SKM-1 (cell line): ENCODE measurements around the gene NLRC3.
A peak's percentile ranks its signal among the peaks of the same experiment; 100 is the strongest.

Source experiments
- DNase-seq: peaks from one replicate; lab custom pipeline; 2025; ENCODE audit not compliant: unreplicated experiment; lab: John Stamatoyannopoulos, UW

The NLRC3 gene

DNA sequence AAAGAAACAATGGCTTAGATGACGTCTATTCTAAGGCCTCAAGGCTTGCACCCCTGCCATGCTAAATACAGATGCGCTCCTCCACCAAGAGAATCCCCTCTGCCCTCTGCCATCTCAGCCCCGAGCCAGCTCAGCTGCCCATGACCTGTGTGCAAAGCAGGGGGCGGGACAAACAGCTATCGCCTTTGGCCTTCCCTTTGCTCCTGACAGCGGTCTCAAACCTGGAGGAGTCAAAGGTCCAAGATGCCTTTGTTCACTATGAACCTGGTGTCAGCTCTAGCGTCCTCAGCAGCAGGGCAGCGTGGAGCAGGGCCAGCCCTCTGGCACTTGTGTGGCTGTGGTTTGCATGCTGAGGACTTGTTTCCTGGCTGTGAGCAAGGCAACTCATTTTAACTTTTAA is 21.9 kb upstream of the NLRC3 start:
- DNase-seq = no peak

DNA sequence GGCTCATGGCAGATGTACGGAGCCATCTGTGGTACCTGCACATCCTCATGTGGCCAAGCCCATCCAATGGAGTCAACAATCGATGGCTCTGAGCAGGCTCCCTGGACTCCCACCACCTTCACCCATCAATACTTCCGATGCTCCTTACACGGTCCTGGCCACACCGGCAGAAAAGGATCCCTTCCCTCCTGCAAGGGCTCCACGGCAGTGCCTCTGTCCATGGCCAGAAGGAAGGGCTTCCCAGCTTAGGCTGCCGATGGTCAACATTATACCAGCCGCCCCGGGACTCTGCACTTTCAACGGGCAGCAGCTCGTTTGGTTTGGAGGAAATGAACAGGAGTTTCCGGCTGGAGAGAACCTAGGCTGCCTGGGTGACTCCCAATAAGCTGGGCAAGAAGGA is 21.0 kb upstream of the NLRC3 start:
- no peak for DNase-seq

DNA sequence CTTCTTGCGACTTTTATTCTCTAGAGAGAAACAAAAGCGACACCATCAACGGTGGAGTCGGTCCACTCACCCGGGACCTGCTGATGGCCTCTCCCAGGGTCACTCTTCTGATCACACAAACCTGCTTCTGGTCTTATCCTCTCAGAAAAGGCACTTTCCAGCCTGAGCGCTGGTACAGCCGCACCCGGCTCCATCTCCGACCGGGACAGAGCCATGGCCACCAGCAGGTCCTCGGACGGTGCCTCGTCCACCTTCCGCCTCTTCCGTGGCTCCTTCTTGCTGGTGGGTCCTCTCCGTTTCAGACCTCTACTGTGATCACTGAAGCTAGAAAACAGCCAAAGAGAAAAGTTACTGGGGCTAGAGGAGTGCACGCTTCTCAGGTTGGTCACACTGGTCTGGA is 20.5 kb upstream of the NLRC3 start:
- DNase-seq = no peak

DNA sequence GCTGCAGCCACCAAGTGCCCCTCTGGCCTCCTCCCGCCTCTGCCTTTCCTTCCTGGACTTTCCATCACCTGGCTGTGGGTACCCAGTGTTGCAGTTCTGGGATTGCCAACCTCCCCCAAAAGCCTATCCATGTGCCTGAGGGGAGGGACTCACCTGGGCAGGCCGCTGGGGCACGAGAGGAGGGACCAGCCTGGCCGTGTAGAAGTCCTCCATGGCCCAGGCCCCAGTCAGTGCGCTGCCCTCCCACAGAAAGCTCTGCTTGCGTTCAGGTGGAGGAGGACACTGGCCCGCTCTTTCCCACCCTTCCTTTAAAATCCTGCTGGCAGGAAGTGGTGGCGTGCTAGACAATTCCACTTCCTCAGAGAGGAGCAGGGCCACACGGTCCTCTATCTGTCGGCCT is 20.0 kb upstream of the NLRC3 start:
- DNase-seq = no peak

DNA sequence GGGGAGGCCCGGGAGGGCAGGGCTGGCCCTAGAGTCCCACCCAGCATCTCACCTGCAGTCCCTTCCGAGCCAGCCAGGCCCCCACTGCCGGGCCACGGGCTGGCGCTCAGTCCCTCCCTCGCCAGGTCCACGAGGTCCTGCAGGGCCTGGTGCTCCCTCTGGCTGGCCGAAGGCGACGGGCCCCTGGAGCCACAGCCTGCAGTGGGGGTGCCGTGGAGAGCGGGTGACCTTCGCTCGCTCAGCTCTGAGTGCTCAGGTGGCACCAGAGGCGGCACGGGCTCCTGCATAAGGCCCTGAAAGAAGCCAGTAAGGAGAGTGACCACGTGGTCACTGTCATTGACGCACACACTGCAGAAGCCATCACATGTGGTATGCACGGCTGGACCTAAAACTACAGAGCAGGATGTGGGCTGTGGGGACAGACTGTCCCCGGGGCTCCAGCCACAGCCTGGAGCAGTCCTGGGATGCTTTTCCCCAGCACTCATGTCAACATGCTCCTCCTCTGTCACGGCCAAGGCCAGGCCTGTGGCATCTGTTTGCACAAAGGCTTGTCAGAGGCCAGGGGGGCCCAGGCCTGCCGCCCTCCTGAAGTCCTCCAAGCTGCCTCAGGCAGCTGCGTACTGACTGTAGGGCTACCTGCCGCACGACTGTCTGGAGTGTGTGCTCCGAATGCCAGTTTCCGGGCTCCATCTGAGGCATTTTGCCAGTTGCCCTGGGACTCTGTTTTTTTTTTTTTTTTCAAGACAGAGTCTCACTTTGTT is 19.1 kb upstream of the NLRC3 start:
- DNase-seq = no peak

DNA sequence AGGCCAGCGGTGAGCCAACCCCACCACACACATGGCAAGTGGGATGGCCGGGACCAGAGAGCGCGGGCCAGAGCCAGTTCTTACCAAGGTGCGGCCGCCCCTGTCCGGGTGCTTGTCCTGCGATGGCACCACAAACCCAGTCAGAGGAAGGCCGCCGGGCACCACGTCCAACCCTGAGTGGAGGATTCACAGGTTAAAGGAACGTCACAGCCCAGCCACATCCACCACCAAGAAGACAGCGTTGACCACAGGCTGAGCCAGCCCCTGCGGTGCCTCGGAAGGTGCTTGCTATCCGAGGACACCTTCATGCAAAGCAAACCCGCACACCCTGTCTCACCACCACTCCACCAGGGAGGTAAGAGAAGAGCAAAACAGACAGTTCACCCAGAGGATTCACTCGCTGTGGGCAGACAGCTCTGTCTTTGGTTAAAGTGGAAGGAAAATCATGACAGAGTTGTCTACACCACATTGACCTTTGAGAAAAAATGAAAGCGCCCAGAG is 18.4 kb upstream of the NLRC3 start:
- no peak for DNase-seq

DNA sequence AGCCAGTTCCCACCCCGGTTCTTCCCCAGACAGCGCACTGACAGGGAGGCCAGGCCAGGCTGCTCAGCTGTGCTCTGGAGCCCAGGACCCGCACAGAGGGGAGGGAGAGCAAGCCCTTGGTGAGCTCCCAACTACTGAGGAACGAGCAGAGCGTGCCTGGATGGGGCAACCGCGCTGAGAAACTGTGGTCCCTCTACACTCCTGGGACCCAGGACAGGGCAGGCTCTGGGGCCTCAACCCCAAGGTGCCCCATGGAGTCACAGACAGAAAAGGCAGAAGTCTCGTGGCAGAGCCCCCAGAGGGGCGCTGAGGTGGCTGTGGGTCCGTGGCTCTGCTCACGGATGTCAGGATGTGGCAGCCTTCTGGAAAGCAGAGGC is 17.9 kb upstream of the NLRC3 start:
- no peak for DNase-seq

DNA sequence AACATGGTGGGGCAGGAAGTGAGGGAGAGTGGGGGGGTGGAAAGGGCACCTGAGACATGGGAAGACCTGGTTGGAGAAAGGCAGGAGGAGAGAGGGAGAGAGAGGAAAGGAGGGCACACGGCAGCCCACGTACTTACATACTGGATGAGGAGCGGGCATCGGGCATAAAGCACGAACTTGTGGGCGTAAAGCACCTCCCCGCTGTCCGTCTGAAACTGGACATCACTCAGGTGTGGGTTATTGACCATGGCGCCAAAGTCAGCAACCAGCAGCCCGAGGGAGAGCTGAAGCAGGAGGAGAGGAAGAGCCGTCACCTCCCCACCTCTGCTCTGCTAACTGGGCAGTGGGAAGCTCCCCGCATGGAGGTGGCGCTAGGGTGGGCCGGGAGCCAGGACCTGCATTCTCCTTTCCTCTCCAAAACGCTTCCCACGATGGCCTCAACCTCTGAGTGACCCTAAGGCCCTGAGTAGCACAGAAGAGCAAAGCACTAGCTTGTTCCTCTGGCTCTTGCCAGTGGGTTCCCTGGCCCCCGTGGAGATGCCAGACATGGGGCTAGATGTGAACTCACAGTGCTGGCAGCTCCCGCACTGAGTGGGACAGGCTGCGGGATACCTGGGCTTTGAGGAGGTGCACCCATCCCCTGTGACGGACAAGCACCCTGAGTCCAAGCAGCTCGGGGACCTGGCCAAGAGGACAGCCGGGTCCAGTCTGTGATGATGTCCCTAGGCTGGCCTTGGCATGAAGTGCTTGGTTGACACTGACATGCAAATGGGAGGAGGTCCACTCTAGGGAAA is 17.3 kb upstream of the NLRC3 start:
- DNase-seq = no peak

DNA sequence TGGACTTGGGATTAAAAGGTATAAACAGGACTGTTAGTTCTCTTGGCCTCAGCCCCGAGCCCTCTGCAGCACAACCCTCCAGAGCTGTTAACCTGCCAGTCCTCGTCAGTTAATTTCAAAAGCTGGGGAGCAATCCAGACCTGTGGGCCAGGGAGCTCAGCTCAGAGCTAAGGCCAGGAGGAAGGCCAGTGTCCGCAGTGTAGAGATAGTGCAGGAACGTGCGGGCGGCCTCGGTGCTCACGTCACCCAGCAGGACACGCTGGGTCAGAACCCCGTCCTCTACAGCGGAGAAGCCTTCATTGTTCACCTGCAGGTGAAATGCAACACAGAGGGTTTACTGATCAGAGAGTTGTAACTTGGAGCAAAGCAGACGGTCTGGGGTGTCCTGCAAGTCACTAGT is 15.4 kb upstream of the NLRC3 start:
- no peak for DNase-seq

DNA sequence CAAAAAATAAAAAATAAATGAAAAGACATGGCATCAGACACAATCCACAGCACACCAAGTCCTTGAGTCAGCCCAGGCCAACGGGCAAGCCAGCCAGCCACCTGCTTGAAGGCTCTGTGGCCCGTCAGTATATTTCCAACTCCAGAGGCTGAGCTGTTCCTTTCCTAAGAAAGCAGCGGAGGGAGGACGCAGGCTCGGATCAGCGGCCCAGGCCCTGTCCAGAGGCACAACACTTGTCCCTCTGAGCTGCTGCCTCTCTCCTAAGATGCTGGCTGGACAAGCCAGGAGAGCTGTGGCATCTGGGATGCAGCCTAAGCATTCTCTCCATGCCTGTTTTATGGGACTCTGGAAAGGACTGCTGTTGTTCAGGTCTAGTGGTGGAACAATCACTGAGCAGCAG is 14.8 kb upstream of the NLRC3 start:
- no peak for DNase-seq

DNA sequence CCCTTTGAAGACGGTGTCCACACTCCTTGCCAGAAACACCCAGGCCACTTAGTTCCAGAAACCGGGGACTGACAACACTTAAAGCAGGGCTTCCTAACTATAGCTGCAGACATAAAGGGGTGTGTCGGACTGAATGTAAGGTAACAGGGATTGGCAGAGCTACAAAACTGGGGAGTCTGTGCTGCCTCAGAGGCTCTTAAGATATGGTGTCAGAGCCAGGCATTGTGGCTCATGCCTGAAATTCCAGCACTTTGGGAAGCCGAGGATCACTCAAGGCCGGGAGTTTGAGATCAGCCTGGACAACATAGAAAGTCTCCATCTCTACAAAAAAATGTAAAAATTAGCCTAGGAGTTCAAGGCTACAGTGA is 14.2 kb upstream of the NLRC3 start:
- peak; percentile 1 for DNase-seq

DNA sequence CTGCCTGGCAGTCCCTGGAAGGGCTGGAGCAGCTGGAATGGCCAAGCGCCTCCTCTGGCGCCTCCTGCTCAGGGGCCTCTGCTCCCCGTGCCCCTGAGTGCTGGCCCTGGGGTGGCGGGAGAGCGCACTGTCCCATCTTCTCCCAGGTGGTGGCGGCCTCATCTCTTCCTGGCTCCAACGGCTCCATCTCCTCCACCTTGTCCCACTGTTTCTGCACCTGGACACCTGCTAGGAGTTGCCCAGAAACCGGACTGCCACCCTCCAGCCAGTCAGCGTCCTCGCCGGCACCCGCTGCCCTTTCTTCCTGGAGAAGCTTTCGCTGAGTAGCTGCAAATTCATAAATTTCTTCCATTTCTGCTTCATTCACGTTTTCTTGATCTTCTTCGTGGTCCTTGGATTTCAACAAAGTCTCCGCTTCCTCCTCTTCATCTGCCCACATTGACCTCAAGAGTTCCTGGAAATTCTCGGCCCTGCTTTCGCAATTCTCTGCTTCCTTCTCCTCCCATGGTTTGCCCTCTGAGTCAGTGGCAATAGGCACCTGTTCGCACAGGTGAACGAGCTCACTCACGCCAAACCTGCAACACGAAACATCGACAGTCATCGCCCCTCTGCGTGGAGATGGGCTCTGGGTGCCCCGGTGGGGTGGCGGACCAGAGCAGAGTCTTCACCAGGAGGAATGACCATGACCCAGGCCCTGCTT is 13.7 kb upstream of the NLRC3 start:
- peak; percentile 49 for DNase-seq

DNA sequence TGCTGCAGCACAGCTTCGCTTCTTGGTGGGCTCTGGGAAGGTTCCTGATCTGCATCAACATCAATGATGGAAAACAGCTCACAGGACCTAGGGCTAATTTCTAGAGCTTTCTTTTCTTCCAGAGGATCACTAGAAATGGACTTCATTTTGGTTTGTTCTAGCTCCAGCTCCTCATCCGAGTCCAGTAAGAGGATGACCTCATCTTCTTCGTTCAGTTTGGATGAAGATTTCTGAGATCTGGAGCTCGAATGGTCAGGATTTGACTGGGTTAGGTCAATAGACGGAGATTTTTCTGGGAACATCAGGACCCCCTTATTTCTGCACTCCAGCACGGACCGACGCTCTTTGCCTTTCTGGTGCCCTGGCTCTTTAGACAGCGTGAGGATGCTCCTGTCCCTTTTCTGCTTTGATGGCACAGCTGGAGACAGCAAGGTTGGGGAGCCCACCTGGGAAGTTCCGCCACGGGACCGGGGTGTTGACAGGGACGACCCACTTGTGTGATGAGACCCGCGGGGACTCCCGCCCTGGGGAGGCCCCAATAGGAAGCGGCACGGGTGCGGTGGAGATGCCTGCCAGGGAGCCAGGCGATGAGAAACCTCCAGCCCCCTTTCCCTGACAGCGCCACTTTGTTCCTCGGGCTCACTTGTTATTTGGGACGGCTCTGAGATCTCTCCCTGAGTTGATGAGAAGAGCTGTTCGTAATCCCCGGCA is 12.9 kb upstream of the NLRC3 start:
- DNase-seq = no peak

DNA sequence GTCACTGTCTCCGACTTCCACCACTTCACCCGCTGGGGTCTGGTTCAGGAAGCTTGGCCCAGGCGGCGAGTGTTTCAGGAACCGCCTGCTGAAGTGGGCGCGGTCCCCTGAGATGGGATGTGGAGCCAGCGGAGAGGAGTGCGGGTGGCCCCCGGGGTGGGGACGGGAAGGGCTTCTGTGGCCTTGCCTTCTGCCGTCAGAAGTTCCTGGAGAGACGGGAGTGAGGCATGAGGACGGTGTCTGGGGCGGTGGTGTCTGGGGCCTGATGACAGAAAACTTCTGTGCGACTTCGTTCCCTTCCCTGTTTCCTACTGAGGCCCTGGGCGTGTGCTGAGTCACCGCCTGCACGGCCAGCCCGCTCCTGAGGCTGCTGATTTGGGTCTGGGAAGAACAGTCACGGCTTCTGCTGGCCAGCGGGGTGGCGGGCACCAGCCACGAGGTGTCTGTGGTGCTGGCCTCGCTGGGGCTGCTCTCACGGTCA is 12.3 kb upstream of the NLRC3 start:
- no peak for DNase-seq

DNA sequence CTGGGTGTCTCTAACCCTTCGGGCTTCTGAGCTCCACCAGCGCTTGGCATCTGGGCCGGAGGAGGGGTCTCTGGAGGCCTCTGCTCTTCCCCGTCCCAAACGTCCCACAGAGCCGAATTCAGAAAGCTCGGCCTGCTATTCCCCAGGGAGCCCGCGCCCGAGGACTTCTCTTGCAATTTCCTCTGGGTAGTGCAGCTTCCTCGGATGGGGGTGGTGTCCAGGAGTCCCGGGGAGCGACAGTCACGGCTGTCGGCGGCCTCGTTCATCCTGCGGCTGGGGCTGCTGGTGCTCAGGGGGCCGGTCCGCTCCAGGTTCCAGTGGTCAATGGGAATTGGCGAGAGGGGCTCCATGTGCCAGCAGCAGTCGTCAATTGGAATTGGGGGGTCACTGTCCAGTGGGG is 11.8 kb upstream of the NLRC3 start:
- no peak for DNase-seq

DNA sequence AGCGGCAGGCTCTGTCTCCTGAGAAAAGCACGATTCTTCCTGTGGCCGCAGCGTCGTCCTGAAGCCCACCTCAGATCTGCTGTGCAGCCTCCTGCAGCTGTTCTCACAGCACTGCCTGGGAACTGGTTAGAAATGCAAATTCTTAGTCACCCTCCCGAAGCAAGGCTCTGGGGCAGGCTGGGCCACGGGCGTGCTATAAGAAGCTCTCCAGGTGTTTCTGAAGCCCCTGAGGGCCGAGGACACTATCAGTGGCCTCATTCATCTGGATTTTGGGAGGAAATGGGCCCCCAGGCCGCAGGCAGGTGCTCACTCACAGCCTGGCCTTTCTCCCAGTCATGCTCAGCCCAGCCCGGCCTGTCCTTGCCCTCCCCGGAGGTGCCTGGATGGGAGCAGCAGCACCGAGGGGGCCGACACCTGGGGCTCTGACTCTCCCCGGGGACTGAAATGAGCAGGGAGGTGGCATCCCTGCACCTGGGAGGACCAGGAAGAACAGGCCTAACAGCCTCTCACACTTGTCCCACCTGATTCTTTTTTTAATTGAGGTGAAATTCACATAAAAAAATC is 10.4 kb upstream of the NLRC3 start:
- DNase-seq = no peak

DNA sequence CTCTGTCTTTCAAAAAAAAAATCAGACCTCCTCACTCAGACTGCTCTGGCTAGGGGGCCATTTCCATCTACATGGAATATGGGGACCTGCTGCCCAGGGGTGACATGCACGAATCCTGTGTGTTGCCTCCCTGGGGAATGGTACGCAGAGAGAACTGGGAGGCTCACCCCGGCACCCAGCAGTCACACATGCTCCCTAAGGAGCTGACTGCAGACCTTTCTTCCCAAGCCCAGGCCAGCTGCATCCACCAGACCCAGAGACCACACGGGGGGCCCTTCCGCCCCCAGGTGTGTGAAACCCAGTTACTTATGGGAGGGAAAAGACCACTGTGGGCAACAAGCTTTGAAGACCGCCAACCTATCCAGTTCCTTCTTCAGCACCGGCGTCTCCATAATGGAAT is 7.2 kb upstream of the NLRC3 start:
- no peak for DNase-seq

DNA sequence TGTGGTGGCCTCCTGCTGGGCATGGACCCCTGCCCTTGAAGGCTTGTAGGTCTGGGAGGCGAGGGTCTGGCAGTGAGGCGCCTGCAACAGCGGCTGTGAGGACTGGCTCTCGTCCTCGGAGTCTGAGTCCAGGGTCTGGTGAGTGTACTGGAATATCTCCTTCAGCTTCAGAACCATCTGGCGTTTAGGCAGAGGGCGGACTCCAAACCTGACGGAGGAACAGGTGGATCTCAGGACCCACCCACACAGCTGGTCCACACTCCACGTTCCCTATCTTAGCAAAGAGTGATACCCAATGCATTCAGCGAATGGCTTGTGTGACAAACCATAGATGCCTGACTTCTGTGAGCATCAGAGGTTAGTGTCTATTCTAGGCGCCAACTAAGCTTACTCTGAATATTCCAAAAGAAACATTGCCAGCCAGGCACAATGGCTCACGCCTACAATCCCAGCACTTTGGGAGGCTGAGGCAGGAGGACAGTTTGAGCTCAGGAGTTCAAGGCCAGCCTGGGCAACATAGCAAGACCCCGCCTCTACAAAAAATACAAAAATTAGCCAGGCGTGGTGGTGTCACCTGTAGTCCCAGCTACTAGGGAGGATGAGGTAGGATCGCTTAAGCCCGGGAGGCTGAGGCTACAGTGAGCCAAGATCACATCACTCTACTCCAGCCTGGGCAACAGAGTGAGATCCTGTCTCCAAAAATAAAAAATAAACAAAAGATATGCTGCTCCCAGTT is 6.3 kb upstream of the NLRC3 start:
- DNase-seq = no peak

DNA sequence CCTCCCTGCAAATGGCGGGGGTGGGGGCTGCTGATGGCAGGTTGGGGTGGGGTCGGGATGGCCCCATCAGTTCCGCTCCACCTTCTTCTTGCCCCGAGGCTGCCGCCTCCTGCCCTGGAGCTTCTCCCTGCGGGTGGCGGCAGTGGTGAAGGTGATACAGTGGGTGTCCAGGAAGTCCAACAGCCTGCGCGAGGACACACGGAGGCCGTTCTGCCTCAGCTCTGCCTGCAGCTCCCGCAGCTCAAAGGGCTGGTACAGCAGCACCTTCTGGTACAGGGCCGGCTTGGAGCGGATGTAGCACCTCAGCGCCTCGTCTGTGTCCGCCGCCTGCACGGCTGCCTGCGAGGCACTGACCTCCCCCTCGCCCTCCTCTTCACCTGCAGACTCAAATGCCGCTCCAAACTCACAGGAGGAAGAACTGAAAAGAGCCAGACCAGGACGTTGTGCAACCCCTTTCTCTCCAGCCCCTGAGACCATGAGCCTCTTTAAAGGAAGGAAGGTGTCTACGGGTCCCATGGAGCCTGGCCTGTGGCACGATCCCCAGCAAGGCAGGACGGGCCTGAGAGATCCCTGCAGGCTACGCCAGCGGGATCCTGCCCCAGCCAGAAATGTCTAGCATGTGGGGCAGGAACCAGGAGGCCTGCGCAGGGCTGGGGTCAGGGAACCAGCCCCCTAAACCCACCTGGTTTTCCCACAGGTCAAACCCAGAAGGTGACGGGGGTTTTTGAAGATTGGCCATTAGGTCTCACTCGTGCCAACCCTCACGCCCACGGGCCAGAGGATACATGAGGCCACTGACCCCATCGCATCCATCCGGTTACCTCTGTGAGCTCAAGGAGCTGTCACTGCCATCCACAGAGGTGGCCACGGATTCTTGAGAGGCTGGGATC is 5.3 kb upstream of the NLRC3 start:
- no peak for DNase-seq
